GM18520 (cell line): ENCODE data around the gene DDX39A.
"Not testable (repeated sequence)": the region's sequence is repeated elsewhere in the genome, so short reads cannot be mapped to it uniquely, and the experiment has no call there.

Source experiments
- ATAC-seq: cut with Tn5 transposase; IDR thresholded peaks from one replicate; pipeline ENCODE4 v1.9.1; 2021; ENCODE audit not compliant: unreplicated experiment

DDX39A gene

DNA sequence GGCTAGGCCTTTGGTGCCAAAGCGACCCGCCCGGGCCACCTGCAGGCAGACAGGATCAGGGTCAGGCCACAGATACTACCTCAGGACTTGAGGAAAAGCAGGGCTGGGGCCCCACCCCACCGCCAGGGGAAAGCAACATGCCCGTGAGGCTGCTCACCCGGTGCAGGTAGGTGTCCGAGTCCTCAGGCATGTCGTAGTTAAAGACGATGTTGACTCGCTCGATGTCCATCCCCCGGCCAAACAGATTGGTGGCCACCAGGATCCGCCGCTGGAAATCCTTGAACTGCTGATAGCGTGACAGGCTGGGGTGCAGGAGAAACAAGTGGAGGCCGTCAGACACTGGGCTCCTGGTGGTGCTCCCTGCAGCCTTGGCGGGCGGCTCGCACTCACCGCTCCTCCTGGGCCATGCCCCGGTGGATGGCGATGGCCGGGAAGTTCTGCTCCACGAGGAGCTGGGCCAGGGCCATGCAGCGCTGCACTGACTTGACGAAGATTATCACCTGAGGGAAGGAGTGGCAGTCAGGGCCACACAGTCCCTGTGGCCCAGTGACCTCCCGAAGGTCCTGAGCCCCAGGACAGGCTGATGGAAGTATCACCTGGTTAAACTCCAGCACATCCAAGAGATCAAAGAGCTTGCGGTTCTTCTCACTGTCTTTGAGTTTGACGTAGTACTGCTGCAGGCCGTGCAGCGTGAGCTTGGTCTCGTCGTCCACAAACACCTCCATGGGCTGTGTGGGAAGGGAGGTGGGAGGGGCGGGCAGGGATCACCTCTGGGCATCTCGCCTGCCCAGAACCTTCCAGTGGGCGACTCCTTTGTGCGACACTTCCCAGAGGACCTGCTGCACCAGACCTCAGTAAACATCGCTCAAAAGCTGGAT lies 9.8 kb downstream of the DDX39A start:
- no peak for ATAC-seq

DNA sequence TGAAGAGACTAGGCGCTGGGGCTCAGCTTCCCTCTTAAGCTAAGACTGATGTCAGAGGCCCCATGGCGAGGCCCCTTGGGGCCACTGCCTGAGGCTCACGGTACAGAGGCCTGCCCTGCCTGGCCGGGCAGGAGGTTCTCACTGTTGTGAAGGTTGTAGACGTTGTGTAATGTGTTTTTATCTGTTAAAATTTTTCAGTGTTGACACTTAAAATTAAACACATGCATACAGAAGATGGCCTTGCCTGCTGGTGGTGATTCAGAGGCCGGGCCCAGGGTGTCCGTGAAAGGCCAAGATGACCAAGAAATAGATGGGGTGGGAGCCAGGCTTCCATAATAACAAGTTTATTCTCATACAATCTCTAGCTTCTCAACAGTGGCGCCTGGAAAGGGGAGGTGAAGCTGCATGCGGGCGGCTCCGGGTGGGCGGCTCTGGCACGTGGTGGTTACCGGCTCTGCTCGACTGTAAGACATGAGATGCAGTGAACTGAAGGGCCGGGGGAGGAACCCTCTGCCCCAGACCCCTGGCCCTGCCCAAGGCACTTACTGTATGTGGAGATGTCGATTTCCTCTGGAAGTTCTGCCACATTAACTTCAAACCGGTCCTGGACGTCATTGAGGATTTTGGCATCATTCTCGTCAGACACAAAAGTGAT lies 10.5 kb downstream of the DDX39A start:
- no peak for ATAC-seq

GRCh38 chr19:14407605-14408484 lies 11.3 kb downstream of the DDX39A start:
- no peak for ATAC-seq

- no peak for ATAC-seq
Observed at GRCh38 chr19:14406645-14407401, 12.3 kb downstream of the DDX39A start.

DNA sequence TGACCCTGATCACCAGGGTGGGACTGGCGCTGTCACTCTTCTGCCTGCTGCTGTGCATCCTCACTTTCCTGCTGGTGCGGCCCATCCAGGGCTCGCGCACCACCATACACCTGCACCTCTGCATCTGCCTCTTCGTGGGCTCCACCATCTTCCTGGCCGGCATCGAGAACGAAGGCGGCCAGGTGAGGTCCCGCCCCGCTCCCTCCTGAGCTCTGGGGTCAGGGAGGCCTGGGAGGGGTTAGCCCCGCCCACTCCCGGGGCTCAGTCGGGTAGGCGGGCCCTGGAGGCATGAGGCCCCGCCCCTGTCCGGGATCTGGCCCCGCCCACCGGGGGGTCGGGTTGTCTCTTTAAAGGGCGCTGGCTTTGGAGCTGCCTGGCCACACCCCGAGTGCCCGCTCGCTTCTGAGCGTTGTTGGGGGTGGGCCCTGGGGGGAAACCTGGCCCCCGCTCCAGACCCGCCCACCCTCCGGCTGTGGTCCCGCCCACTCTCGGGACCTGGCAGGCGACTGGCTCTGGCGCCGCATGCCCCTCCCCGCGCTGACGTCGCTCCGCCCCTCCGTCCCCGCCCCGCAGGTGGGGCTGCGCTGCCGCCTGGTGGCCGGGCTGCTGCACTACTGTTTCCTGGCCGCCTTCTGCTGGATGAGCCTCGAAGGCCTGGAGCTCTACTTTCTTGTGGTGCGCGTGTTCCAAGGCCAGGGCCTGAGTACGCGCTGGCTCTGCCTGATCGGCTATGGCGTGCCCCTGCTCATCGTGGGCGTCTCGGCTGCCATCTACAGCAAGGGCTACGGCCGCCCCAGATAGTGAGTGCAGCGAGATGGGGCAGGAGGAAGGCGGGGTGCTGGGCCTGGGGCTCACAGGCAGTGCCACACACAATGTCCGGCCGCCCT lies 13.1 kb downstream of the DDX39A start:
- ATAC-seq = peak; percentile 48

GRCh38 chr19:14405380-14405757 lies 13.8 kb downstream of the DDX39A start:
- no peak for ATAC-seq

GRCh38 chr19:14404312-14404711 lies 14.8 kb downstream of the DDX39A start:
- ATAC-seq = no peak

DNA sequence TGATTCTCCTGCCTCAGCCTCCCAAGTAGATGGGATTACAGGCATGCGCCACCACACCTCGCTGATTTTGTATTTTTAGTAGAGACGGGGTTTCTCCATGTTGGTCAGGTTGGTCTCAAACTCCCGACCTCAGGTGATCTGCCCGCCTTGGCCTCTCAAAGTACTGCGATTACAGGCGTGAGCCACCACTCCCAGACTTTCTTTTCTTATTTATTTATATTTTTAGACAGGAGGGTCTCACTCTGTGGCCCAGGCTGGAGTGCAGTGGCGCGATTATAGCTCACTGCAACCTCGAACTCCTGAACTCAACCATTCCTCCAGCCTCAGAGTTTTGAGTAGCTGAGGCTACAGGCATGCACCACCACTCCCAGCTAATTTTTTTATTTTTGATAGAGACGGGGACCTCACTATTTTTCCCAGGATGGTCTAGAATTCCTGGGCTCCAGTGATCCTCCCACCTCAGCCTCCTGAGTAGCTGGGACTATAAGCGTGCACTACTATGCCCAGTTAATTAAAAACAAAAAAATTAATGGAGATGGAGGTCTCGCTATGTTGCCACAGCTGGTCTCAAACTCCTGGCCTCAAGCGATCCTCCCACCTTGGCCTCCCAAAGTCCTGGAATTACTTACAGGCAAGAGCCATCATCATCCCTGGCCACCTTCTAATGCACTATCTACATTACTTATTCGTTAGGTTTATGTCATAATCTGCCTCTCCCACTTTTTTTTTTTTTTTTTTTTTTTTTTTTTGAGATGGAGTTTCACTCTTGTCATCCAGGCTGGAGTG lies 15.8 kb downstream of the DDX39A start:
- ATAC-seq = not testable (repeated sequence)

DNA sequence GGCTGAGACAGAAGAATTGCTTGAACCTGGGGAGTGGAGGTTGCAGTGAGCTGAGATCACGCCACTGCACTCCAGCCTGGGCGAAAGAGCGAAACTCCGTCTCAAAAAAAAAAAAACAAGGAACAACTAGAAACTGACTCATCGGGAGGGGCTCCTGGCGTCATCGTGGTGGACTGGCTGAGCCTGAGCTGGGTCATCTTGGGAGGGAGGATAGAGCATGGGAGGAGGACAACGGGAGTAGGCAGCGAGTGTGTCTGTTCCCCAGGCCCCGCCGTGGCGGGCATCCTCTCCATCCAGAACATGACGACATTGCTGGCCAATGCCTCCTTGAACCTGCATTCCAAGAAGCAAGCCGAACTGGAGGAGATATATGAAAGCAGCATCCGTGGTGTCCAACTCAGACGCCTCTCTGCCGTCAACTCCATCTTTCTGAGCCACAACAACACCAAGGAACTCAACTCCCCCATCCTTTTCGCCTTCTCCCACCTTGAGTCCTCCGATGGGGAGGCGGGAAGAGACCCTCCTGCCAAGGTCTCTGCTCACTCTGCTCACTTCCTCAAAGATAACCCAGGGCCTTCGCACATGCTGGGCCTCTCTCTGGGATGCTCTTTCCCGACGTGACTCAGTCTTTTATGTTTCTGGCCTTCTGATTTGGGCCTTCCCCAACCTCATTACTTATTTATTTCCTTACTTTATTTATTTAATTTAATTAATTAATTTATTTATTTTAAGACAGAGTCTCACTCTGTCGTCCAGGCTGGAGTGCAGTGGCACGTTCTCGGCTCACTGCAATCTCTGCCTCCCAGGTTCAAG lies 16.6 kb downstream of the DDX39A start:
- ATAC-seq = no peak

GRCh38 chr19:14401468-14402195 lies 17.5 kb downstream of the DDX39A start:
- no peak for ATAC-seq

GRCh38 chr19:14400951-14401431 lies 18.1 kb downstream of the DDX39A start:
- ATAC-seq = no peak

GRCh38 chr19:14397168-14397567 lies 22.0 kb downstream of the DDX39A start:
- not testable (repeated sequence) for ATAC-seq

GRCh38 chr19:14396730-14397129 lies 22.4 kb downstream of the DDX39A start:
- not testable (repeated sequence) for ATAC-seq

DNA sequence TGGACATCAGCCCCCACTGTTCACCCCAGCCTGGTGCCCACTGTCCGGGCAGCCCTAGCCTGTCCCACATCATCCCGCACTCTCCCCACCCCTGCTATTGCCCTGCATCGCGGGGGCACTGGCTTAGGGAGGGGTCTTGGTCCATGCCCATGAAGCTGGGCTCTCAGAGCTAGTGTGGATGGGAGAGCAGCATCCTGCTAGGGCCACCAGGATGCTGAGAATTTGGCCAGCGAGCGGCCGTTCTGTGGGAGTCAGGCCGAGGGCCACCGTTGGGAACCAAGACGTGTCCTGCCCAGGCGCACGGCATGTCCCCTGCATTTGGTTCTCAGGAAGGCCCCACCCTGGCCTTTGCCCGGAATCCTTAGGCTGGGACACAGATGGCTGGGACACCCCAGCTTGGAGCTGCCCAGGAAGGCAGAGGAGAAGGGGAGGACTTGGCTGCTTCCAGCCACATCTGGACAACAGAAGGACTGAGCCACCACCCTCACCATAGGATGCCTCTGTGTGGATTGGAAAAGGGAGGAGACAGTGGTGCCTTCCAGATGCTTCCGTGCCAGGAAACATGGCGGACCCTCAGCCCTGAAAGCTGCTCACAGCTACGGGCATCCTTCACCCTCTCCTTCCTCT lies 23.3 kb downstream of the DDX39A start:
- no peak for ATAC-seq

DNA sequence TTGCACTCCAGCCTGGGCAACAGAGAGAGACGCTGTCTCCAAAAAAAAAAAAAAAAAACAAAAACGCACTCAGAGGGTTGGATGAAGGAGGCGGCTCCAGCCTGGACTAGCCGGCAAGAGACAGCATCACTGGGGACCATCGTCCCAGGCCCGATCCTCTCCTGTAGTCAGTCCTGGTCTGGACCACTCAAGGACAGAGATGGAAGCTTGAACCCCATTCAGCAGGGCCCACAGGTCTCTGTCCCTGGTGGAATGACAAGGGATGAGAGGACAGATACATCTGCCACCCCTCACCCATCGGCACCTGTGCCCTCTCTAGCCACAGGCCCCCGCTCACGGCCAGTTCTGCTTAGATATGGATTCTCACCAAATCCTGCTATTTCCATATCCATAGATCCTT lies 23.9 kb downstream of the DDX39A start:
- no peak for ATAC-seq

GRCh38 chr19:14394167-14394566 lies 25.0 kb downstream of the DDX39A start:
- no peak for ATAC-seq

DNA sequence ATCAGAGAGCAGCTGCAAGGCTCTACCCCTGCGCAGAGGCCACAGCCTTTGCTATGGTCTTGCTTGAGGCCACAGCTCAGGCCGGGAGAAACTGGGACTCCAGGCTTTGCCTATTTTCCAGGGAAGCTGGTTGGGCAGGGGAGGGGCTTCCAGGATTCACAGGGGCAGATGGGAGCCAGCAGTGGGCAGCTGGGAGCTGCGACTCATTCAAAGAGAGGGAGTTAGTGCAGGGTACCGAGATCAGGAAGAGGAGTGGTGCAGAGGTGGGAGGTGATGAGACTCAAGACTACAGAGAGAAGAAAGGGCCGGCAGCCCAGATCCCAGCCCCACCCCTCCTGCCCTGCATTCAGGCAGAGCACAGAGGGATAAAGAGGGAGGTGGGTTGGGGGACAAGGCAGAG lies 25.8 kb downstream of the DDX39A start:
- ATAC-seq = no peak
